Activated CD4-positive, alpha-beta T cell treated with anti-CD3 and anti-CD28 coated beads for 1 hour (primary cell): ENCODE results near the gene NDUFB2.
"Not testable (repeated sequence)": the region's sequence is repeated elsewhere in the genome, so short reads cannot be mapped to it uniquely, and the experiment has no call there.

Experiments used
- DNase-seq: peaks from one replicate; pipeline ENCODE4 v3.0.0-alpha.2; 2020

NDUFB2 gene

GRCh38 chr7:140694592-140694991 lies 1.9 kb upstream of the NDUFB2 start:
- no peak for DNase-seq

DNA sequence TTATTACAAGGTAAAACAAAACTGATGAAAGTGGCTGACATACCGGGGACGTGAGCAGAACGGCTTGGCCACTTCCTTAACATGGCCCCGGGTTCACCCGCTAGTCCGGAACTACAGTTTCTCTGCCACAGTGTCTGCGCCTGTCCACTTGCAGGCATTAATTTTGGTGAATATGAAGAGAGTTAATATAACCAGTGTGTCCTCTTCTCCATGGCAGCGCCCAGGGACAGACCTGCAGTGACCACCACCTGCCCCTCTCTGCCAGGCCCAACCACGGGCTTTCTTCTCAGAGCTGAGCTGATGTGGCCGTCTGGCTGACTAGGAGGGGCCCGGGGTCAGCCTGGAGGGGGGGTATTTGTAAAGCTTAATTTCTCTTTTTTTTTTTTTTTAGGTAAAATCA lies 1.1 kb upstream of the NDUFB2 start:
- DNase-seq = no peak

DNA sequence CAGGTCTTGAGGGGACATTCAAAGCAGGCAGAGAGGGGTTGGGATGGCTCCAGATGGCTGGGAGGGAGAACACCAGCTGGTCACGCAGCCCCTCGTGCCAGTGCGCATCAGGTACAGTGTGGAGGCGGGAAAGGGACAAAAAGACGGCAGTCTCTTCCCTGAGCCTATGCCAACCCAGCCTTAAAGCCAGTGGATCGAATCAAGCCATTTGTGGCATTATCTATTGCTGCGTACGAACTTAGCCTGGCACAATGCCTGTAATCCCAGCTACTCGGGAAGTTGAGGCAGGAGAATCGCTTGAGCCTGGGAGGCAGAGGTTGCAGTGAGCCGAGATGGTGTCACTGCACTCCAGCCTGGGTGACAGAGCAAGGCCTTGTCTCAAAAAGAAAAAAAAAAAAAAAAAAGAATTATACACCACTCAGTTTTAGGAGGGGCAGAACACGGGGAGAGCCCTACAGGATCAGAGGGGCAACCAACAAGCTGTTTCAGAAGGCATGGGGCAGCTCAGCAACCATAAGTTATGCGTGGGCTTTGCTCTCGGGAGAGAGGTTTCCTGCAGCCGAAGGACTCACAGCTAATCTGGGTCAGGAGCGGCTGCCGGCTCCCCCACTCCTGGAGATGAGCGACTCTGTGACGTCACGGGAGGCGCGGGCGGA lies 356 bp upstream of the NDUFB2 start:
- DNase-seq = peak; percentile 89

GRCh38 chr7:140697447-140698143 lies 1.1 kb downstream of the NDUFB2 start:
- no peak for DNase-seq

- no peak for DNase-seq
Observed at GRCh38 chr7:140698477-140698876, 2.0 kb downstream of the NDUFB2 start.

DNA sequence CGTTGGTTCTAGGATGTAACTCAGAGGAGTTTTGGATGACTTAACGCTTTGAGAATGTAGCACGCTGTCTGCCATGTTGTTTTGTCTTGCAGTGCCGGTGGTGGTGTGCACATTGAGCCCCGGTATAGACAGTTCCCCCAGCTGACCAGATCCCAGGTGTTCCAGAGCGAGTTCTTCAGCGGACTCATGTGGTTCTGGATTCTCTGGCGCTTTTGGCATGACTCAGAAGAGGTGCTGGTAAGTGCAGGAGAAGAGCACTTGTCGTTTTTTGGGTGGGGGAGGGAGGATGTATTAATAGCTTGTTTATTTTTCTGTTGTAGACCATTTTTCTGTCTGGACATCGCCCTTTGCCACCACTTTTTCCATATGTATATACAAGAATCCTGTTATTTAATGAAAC lies 6.3 kb downstream of the NDUFB2 start:
- DNase-seq = no peak

DNA sequence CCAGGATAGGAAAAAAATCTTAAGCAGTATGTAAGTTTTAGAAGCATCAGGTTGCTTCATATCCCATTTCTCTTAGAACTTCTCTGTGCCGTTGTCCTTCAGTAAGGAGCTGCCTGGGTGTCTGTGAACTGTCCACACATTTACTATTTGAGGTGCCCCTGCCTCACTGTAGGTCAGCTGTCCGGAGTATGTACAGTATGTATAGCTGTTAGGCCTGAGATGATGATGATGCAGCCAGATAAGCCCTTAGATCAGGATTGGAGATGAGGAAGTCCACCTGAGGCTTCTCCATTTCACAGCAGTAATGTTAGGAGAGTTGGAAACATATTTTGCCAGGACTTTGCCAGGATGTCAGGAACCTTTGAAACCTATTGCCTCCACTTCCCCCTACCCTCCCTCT lies 7.7 kb downstream of the NDUFB2 start:
- DNase-seq = no peak

DNA sequence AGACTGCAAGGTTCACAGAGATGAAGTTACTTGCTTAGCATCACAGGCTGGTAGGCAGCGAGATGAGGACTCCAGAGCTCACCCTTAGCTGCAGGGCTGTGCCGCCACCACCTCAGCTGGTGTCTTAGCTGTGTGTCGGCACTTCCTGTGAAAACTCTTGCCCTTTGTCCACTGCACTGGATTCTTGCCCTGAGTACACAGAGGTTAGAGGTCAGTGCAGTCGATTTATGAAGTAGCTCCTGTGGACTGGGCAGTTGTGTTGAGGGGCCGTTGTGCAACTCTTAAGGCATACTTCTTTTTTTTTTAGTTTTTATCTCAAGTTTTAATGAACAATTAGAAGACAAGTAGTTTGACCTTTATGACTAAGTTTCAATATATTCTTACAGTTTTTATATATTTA lies 10.6 kb downstream of the NDUFB2 start:
- DNase-seq = no peak

- DNase-seq = not testable (repeated sequence)
Observed at GRCh38 chr7:140708764-140709163, 12.3 kb downstream of the NDUFB2 start.

DNA sequence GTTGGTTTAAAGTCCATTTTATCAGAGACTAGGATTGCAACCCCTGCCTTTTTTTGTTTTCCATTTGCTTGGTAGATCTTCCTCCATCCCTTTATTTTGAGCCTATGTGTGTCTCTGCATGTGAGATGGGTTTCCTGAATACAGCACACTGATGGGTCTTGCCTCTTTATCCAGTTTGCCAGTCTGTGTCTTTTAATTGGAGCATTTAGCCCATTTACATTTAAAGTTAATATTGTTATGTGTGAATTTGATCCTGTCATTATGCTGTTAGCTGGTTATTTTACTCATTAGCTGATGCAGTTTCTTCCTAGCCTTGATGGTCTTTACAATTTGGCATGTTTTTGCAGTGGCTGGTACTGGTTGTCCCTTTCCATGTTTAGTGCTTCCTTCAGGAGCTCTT lies 15.9 kb downstream of the NDUFB2 start:
- not testable (repeated sequence) for DNase-seq

GRCh38 chr7:140714331-140715040 lies 18.0 kb downstream of the NDUFB2 start:
- DNase-seq = no peak

DNA sequence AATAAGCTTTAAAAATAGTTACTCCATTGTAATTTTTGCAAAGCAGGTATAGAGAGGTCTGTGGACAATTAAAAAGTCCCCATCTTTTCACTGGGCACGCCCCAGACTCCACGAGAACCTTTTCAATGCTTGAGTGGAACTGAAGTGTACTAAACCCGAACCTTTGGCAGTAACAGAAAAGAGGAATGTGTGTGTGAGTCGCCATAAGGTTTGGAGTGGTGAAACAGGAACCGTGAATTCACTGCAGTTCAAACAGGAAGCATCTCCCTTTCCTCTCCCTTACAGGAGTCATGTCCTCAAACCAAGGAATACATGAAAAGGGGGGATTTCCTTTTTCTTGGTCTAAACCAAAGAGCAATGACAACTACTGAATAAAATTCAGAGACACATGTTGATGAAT lies 23.2 kb downstream of the NDUFB2 start:
- DNase-seq = no peak

GRCh38 chr7:140722254-140722653 lies 25.7 kb downstream of the NDUFB2 start:
- no peak for DNase-seq

GRCh38 chr7:140723006-140723405 lies 26.5 kb downstream of the NDUFB2 start:
- DNase-seq = no peak

- DNase-seq = no peak
Observed at GRCh38 chr7:140723574-140723973, 27.1 kb downstream of the NDUFB2 start.

DNA sequence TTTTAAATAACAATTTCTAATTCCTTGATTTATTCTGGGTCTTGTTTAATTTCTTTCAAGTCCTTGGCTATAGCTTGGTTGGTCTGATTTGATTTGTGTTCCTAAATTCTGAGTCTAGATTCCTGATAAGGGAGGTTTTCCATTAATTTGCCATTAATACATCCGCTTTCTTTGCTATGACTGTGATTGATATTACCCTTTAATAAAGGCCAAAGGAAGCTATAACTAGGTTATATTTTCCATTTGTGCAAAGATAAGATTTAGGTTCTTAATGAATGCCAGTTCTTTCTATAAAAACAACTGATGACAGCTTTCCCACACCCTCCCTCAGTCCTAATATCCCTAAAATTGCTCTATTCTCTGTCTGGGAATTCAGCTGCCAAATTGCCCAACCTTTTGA lies 28.2 kb downstream of the NDUFB2 start:
- DNase-seq = no peak

GRCh38 chr7:140726281-140726680 lies 29.8 kb downstream of the NDUFB2 start:
- DNase-seq = no peak

DNA sequence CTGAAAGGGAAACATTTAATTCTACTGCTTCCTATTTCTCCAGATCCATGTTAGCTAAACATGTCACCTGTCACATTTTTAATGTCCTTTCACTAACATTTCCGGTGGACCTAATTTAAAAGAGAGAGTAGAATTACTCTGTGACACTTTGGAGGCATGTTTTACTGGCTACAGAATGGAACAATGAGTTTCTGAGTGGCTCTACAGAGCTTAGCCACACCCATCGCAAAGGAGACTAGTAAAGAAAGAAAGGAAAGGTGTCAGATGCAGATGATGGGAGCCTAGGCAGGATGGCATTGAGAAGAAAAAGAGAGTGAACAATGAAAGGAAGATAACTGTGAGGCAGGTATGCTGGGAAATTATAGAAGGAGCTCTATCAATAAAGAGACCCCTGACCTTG lies 35.9 kb downstream of the NDUFB2 start:
- no peak for DNase-seq

GRCh38 chr7:140734096-140734495 lies 37.6 kb downstream of the NDUFB2 start:
- DNase-seq = no peak

GRCh38 chr7:140734729-140735128 lies 38.2 kb downstream of the NDUFB2 start:
- DNase-seq = no peak

DNA sequence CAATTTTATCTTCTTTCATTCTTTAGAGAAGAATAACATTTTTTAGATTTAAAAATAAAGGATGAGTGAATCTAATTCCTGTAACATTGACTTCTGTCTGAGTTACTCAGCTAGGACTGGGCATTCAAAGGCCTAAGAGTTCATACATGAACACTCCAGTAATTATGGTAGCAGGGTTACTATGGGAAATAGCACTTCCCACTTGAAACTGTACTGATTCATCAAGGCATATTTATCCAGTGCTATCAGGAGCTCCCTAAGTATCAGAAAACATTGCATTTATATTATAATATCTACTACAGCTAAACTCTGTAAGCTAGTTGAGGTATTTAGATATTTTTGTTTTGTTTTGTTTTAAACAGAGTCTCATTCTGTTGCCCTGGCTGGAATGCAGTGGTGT lies 41.8 kb downstream of the NDUFB2 start:
- DNase-seq = no peak

DNA sequence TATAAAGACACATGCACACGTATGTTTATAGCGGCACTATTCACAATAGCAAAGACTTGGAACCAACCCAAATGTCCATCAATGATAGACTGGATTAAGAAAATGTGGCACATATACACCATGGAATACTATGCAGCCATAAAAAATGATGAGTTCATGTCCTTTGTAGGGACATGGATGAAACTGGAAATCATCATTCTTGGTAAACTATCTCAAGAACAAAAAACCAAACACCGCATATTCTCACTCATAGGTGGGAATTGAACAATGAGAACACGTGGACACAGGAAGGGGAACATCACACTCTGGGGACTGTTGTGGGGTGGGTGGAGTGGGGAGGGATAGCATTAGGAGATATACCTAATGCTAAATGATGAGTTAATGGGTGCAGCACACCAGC lies 46.7 kb downstream of the NDUFB2 start:
- not testable (repeated sequence) for DNase-seq

DNA sequence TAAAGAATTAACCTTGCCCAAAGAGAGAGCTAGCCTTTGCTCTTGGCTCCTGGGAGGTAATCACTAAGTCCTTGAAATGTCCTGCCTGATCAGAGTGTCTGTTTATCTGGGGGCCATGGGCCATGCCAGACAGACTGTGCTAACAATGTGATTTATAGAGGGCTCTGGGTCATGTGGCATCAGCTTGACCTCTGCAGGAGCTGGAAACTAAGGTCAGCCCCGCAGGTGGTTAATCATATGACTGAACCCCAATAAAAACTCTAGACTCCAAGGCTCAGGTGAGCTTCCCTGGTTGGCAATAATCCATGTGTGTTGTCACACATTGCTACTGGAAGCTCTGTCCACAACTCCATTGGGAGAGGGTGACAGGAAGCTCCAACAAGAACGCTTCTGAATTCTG lies 47.5 kb downstream of the NDUFB2 start:
- no peak for DNase-seq
